HFF-Myc (cell line): ENCODE measurements around the gene EGFL7.

Source experiments
- DNase-seq: peaks from one replicate; pipeline ENCODE4 v3.0.0-alpha.2; 2011; ENCODE audit warnings: low read depth; ENCODE audit errors: extremely low read depth
- H3K4me3 ChIP-seq: replicated peaks from 2 replicates; pipeline ENCODE4 v1.5.1; 2011; ENCODE audit warnings: low read depth, mild to moderate bottlenecking, control low read depth, low read length
- TF ChIP-seq, protein P1 (sequence below): IDR thresholded peaks from 2 replicates; pipeline ENCODE4 v1.5.1; 2012; ENCODE audit warnings: mild to moderate bottlenecking, low read depth, low read length, control low read depth; ENCODE audit errors: missing control alignments

EGFL7 gene

GRCh38 chr9:136693490-136694162 lies 30.9 kb downstream of the EGFL7 start:
- H3K4me3 ChIP-seq: no peak overlapping the region
- no peak for DNase-seq
- TF ChIP-seq, protein P1, sequence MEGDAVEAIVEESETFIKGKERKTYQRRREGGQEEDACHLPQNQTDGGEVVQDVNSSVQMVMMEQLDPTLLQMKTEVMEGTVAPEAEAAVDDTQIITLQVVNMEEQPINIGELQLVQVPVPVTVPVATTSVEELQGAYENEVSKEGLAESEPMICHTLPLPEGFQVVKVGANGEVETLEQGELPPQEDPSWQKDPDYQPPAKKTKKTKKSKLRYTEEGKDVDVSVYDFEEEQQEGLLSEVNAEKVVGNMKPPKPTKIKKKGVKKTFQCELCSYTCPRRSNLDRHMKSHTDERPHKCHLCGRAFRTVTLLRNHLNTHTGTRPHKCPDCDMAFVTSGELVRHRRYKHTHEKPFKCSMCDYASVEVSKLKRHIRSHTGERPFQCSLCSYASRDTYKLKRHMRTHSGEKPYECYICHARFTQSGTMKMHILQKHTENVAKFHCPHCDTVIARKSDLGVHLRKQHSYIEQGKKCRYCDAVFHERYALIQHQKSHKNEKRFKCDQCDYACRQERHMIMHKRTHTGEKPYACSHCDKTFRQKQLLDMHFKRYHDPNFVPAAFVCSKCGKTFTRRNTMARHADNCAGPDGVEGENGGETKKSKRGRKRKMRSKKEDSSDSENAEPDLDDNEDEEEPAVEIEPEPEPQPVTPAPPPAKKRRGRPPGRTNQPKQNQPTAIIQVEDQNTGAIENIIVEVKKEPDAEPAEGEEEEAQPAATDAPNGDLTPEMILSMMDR: no peak

- no peak for DNase-seq
- TF ChIP-seq, protein P1: peak; percentile 79
- no peak overlapping the region for H3K4me3 ChIP-seq
Observed at GRCh38 chr9:136694163-136694871, 31.6 kb downstream of the EGFL7 start.

GRCh38 chr9:136694872-136695247 lies 32.1 kb downstream of the EGFL7 start:
- TF ChIP-seq, protein P1: no peak
- no peak for DNase-seq
- H3K4me3 ChIP-seq: no peak overlapping the region

GRCh38 chr9:136695435-136695895 lies 32.7 kb downstream of the EGFL7 start:
- no peak overlapping the region for H3K4me3 ChIP-seq
- TF ChIP-seq, protein P1: no peak
- DNase-seq: no peak

DNA sequence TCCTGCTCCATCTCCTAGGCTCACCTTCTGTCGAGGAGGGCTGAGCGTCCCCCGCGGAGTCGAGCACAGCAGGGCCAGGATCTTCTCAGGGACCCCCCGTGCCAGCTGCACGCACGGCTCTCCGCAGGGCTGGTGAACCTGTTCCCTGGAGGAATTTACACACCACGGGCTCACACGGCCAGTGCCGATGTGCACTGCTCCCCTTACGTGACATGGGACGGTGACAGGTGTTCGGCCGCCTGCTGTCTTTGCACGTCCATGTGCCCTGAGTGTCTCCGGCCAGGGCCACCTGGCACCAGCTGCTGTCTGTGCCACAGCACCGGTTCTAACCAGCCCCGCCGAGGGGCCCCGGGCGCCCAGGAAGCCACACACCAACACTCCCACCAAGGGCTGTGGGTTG lies 33.2 kb downstream of the EGFL7 start:
- DNase-seq: no peak
- no peak overlapping the region for H3K4me3 ChIP-seq
- TF ChIP-seq, protein P1: no peak

- TF ChIP-seq, protein P1: no peak
- no peak overlapping the region for H3K4me3 ChIP-seq
- DNase-seq: no peak
Observed at GRCh38 chr9:136696502-136696901, 33.8 kb downstream of the EGFL7 start.
